Measurements from ENCODE around the gene DUSP6. TPM values are rescaled to one million over a fixed set of nuclear protein-coding genes. Genes with fewer than 3 reads are reported as not detected.

DUSP6 gene
- total and polyA plus RNA-seq, 2 experiments from 2014 or later = 96.1 to 112 TPM

DNA sequence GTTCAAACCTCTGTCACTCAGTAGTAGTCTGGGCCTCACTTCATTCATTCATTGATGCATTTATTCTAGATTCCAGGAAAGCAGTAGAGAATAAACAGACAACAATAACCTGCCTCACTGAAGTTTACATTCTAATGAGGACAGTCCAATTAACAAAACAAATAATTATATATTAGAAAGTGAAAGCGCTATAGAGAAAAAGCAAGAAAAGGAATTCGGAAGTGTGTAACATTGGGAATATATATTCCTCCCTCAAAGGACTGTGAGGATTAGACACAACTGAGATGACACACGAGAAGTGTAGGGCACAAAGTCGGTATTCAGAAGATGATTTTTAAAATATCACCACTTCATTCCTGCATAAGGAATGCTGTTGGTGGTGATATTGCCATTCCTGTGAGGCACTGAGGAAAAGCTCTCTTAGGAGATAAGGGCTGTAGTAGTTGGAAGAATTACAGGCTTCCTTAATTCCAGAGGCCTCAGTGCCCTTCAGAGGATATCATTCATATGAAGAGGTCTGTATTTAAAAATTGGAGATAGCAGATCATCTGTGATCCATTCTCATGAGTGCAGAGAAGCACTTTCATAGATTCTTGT is 3.9 kb upstream of the DUSP6 start:
- in situ Hi-C loops (cut with MboI) = loop anchor here (10.0 kb wide), 1 partner anchor 301 kb away; no protein-coding TSS in a partner anchor
- no peak overlapping the region for H2AFZ ChIP-seq
- no peak overlapping the region for H3K4me2 ChIP-seq (ENCODE audit: unreplicated experiment)
- 95 to 97% methylated on average over 4 of the region's 4 CpGs for WGBS, 2 experiments (ENCODE audit: low coverage in 1 of 2, low lambda C conversion rate in 2 of 2, missing lambda C conversion rate in 2 of 2)
- no peaks in the 10 kb centered on the region for H3K27me3 ChIP-seq (replicated peaks; ENCODE audit: insufficient read depth)
- H3K9me3 ChIP-seq (ENCODE audit: low read depth) = no peaks in the 10 kb centered on the region
- no peaks in the 10 kb centered on the region; the same call in 1 of the 2 replicates for H3K4me1 ChIP-seq (ENCODE audit: insufficient read depth)
- no peak for DNase-seq
- no peak overlapping the region for H3K4me3 ChIP-seq
- H3K79me2 ChIP-seq (ENCODE audit: insufficient read depth) = peaks cover 37% of the 10 kb centered on the region
- TF ChIP-seq EZH2phosphoT487 (IDR thresholded peaks at IDR 0.05; ENCODE audit: insufficient read depth, low read depth) (no peak), EZH2 (IDR thresholded peaks at IDR 0.05; ENCODE audit: insufficient read depth, poor library complexity, severe bottlenecking) (no peak)
- no peaks in the 10 kb centered on the region for H3K9me2 ChIP-seq (ENCODE audit: insufficient read depth)
- H3K27ac ChIP-seq = no peak overlapping the region
- H3K9ac ChIP-seq = no peak overlapping the region
- H3K36me3 ChIP-seq (ENCODE audit: low read depth) = no peaks in the 10 kb centered on the region
- no peaks in the 10 kb centered on the region; the same call in 1 of the 2 replicates for H4K20me1 ChIP-seq (ENCODE audit: insufficient read depth)
- peaks cover 14% of the 10 kb centered on the region; the same call in 1 of the 2 replicates for H3F3A ChIP-seq (ENCODE audit: insufficient read depth)

DNA sequence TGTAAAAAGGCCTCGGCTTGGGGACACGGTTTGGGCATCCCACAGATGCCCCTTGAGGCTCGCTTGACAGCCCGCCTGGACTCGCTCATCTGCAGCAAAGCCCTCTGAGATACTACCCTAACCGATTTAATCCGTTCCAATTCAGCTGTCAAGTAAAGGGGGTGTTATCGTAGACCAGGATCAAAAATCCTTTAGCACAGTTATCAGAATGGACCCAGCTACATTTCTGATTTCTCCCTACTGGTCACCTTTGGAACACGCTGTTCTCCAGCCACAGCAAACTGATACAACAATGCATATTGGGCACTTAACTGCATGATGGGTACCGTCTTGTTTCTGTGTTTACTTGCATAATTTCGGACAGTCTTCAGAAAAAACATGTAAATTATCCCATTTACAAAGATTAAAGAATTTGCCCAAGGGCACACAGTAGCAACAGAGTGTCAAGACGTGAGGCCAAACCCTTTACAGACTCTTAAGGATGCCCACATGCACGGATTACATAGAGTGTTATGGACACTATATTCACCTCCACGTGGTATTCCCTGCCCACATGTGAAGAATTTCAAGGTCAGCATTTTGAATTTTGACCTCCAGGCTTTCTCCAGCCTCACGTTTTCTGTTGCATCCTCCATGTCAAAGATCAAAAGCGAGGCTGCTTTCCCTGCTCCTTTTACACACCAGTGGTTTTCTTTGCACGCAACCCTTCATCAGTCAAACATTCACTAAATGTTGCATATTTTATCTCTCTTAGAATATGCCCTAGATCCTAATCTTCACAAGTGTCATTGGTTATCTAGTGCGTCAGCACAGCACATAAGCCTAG is 3.2 kb upstream of the DUSP6 start:
- peaks cover 2% of the 10 kb centered on the region for H3K36me3 ChIP-seq (ENCODE audit: low read depth)
- H3K9me2 ChIP-seq (ENCODE audit: insufficient read depth) = no peaks in the 10 kb centered on the region
- no peak for TF ChIP-seq EZH2 (IDR thresholded peaks at IDR 0.05; ENCODE audit: insufficient read depth, poor library complexity, severe bottlenecking)
- WGBS, 2 experiments (ENCODE audit: low coverage in 1 of 2, low lambda C conversion rate in 2 of 2, missing lambda C conversion rate in 2 of 2) = 96 to 98% methylated on average over 18 of the region's 18 CpGs
- peak overlapping the region; percentile 98 for H3K4me2 ChIP-seq (ENCODE audit: unreplicated experiment)
- no peaks in the 10 kb centered on the region for H3K9me3 ChIP-seq (ENCODE audit: low read depth)
- peak overlapping the region; percentile 89 for H3K4me3 ChIP-seq
- H3K79me2 ChIP-seq (ENCODE audit: insufficient read depth) = peaks cover 44% of the 10 kb centered on the region
- in situ Hi-C loops (cut with MboI) = loop anchor here (10.0 kb wide), 1 partner anchor 301 kb away; no protein-coding TSS in a partner anchor
- no peak for DNase-seq
- no peak overlapping the region for H3K9ac ChIP-seq
- H3K4me1 ChIP-seq (ENCODE audit: insufficient read depth) = no peaks in the 10 kb centered on the region; the same call in 1 of the 2 replicates
- no peaks in the 10 kb centered on the region for H3K27me3 ChIP-seq (replicated peaks; ENCODE audit: insufficient read depth)
- H2AFZ ChIP-seq = no peak overlapping the region
- H3F3A ChIP-seq (ENCODE audit: insufficient read depth) = peaks cover 21% of the 10 kb centered on the region
- H4K20me1 ChIP-seq (ENCODE audit: insufficient read depth) = no peaks in the 10 kb centered on the region; the same call in 1 of the 2 replicates
- no peak overlapping the region for H3K27ac ChIP-seq

DNA sequence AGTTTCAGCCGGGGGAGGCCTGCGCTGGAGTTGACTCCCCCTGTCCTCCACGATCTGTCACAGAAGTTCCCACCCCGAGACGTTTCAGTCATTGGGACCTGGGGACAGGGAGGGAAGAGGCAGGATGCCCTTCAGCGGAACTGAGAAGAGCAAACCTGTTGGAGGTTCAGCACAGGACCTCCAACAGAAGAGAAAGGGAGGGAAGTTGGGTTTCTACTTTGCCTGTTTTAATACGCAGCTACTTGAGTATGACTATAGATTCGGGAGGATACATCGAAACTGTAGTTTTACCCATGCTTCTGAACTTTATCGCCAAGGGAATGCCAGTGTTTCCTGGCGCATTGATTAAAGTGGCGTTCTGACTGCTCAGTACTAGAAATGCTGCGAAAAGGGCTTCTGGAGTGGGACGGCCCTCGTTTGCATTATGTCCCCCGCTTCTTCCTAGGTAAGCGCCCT is 2.3 kb upstream of the DUSP6 start:
- Histone ChIP-seq H3K4me3 (peak overlapping the region; percentile 89), H3K4me1 (ENCODE audit: insufficient read depth) (peaks cover under 1% of the 10 kb centered on the region; the same call in 1 of the 2 replicates), H3K27ac (peak overlapping the region; percentile 96), H3K36me3 (ENCODE audit: low read depth) (peaks cover 10% of the 10 kb centered on the region), H3K9me3 (ENCODE audit: low read depth) (no peaks in the 10 kb centered on the region), H3F3A (ENCODE audit: insufficient read depth) (peaks cover 29% of the 10 kb centered on the region), H3K9ac (peak overlapping the region; percentile 94), H3K4me2 (ENCODE audit: unreplicated experiment) (peak overlapping the region; percentile 98), H3K9me2 (ENCODE audit: insufficient read depth) (no peaks in the 10 kb centered on the region), H3K27me3 (replicated peaks; ENCODE audit: insufficient read depth) (no peaks in the 10 kb centered on the region), H4K20me1 (ENCODE audit: insufficient read depth) (no peaks in the 10 kb centered on the region; the same call in 1 of the 2 replicates), H3K79me2 (ENCODE audit: insufficient read depth) (peaks cover 52% of the 10 kb centered on the region), H2AFZ (peak overlapping the region; percentile 88)
- WGBS, 2 experiments (ENCODE audit: low coverage in 1 of 2, low lambda C conversion rate in 2 of 2, missing lambda C conversion rate in 2 of 2) = 65 to 66% methylated on average over 17 of the region's 17 CpGs
- in situ Hi-C loops (cut with MboI) = loop anchor here (10.0 kb wide), 1 partner anchor 300 kb away; no protein-coding TSS in a partner anchor
- DNase-seq = no peak
- TF ChIP-seq EZH2 (IDR thresholded peaks at IDR 0.05; ENCODE audit: insufficient read depth, poor library complexity, severe bottlenecking) (no peak), EZH2phosphoT487 (IDR thresholded peaks at IDR 0.05; ENCODE audit: insufficient read depth, low read depth) (no peak)

DNA sequence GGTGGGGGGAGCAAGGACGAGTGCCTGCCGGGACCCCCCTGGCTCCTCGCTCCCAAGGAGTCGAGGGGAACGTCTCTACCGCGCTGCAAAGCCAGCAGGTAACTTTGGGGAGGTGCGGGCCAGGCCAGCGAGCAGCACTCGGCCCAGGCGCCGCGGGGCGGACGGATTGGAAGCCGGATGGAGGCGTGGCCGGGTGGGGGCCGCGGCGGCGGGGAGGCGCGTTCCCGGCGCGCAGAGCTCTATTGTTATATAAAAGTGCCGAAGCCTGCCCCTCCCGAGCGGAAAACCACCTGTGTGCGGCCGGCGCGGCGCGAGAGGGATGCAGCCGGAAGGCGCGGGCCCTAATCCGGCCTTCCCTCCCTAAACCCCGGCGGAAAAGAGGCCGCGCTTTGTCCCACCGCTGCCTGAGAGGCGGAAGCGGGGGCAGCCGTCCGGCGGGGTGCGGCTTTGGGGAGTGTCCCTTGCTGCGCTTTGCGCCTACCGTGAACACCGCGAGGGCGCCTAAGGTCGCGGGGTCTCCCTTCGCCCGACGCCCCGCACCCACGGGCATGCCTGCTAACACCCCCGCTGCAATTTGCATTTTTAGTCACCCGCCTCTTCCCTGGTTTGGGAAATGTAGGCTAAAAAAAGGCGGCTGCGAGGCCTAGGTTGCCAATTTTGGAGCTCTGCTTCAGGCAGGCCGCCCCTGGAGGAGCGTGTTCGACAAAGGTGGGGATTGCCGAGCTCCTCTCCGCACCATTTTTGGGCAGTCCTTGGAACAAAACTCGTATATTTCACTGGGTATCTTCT is 1.7 kb upstream of the DUSP6 start:
- H3K79me2 ChIP-seq (ENCODE audit: insufficient read depth) = peaks cover 58% of the 10 kb centered on the region

More for the DNA sequence above, 1.7 kb upstream of the DUSP6 start:
- 1% methylated on average over 56 to 72 of the region's 74 CpGs for WGBS, 2 experiments (ENCODE audit: low coverage in 1 of 2, low lambda C conversion rate in 2 of 2, missing lambda C conversion rate in 2 of 2)
- H3K27ac ChIP-seq = peak overlapping the region; percentile 96
- H3K9ac ChIP-seq = peak overlapping the region; percentile 94
- H4K20me1 ChIP-seq (ENCODE audit: insufficient read depth) = peaks cover 2% of the 10 kb centered on the region; the same call in 1 of the 2 replicates
- in situ Hi-C loops (cut with MboI) = loop anchor here (10.0 kb wide), 1 partner anchor 299 kb away; no protein-coding TSS in a partner anchor
- peaks cover 35% of the 10 kb centered on the region for H3F3A ChIP-seq (ENCODE audit: insufficient read depth)
- peak overlapping the region; percentile 98 for H3K4me2 ChIP-seq (ENCODE audit: unreplicated experiment)
- H3K36me3 ChIP-seq (ENCODE audit: low read depth) = peaks cover 16% of the 10 kb centered on the region
- no peak for TF ChIP-seq EZH2 (IDR thresholded peaks at IDR 0.05; ENCODE audit: insufficient read depth, poor library complexity, severe bottlenecking)
- no peak for TF ChIP-seq EZH2phosphoT487 (IDR thresholded peaks at IDR 0.05; ENCODE audit: insufficient read depth, low read depth)
- H3K4me3 ChIP-seq = peak overlapping the region; percentile 89
- no peaks in the 10 kb centered on the region for H3K9me3 ChIP-seq (ENCODE audit: low read depth)
- H2AFZ ChIP-seq = peak overlapping the region; percentile 88
- DNase-seq = peak; percentile 86
- H3K9me2 ChIP-seq (ENCODE audit: insufficient read depth) = no peaks in the 10 kb centered on the region
- H3K4me1 ChIP-seq (ENCODE audit: insufficient read depth) = peaks cover 6% of the 10 kb centered on the region
- no peaks in the 10 kb centered on the region for H3K27me3 ChIP-seq (replicated peaks; ENCODE audit: insufficient read depth)
